Measurements from ENCODE around the gene MALRD1.

- TF ChIP-seq CTCF (IDR thresholded peaks at IDR 0.05), result no peak
- TF ChIP-seq POLR2A (IDR thresholded peaks at IDR 0.05), result no peak
These were observed 675.7 kb downstream of the MALRD1 start for GRCh38 chr10:19724287-19724686.

Measured in thyroid gland (tissue), 4 donors.